SK-N-MC (cell line): ENCODE results near the gene MIPOL1.

ENCODE experiments used
- DNase-seq: peaks from one replicate; pipeline ENCODE4 v3.0.0-alpha.2; 2011; ENCODE audit warnings: low read depth, low spot score
- H3K27ac ChIP-seq: fragments of 200-600 bp; sonication (generic); 2 replicates; pipeline ENCODE4 v1.5.1; 2016; ENCODE audit warnings: mixed run types
- H3K36me3 ChIP-seq: fragments of 200-600 bp; sonication (generic); 2 replicates; pipeline ENCODE4 v1.6.1; 2017; ENCODE audit warnings: antibody characterized with exemption, low read length, mixed read lengths; ENCODE audit not compliant: insufficient read depth
- H3K4me3 ChIP-seq: fragments of 200-600 bp; sonication (generic); 2 replicates; pipeline ENCODE4 v1.5.1; 2016
- H3K9ac ChIP-seq: fragments of 200-600 bp; sonication (generic); 2 replicates; pipeline ENCODE4 v1.8.0; 2017; ENCODE audit warnings: mixed run types, mixed read lengths; ENCODE audit not compliant: insufficient read length
- H3K9me3 ChIP-seq: fragments of 200-600 bp; sonication (generic); 2 replicates; pipeline ENCODE4 v1.6.1; 2017; ENCODE audit warnings: low read depth, mild to moderate bottlenecking, antibody characterized with exemption, low read length, moderate library complexity, mixed read lengths
- EZH2 ChIP-seq: fragments of 200-600 bp; sonication (generic); IDR thresholded peaks from one replicate; pipeline ENCODE4 v1.6.1; 2017; ENCODE audit warnings: antibody characterized with exemption
- FOXP2 ChIP-seq: optimal IDR thresholded peaks from 2 replicates; pipeline ENCODE3; 2011; ENCODE audit warnings: mild to moderate bottlenecking, moderate library complexity; ENCODE audit not compliant: insufficient read depth; ENCODE audit errors: extremely low read length, control extremely low read depth
- POLR2AphosphoS5 ChIP-seq: IDR thresholded peaks from 2 replicates; pipeline ENCODE4 v1.6.1; 2012; ENCODE audit warnings: mild to moderate bottlenecking, low read depth, low read length, borderline replicate concordance

Gene MIPOL1

GRCh38 chr14:37594238-37594970 lies 396.7 kb downstream of the MIPOL1 start:
- no peak for TF ChIP-seq EZH2
- TF ChIP-seq FOXP2, result no peak
- no peak; the same call in 1 of the 2 replicates for TF ChIP-seq POLR2AphosphoS5
- Histone ChIP-seq H3K27ac (peak overlapping the region; percentile 74), H3K36me3 (peaks cover 11% of the 10 kb centered on the region), H3K4me3 (peak overlapping the region; percentile 90), H3K9me3 (no peaks in the 10 kb centered on the region), H3K9ac (peak overlapping the region; percentile 74)
- peak; percentile 78 for DNase-seq

GRCh38 chr14:37594971-37595808 lies 397.5 kb downstream of the MIPOL1 start, which contains the start of the genes FOXA1 and TTC6:
Gene FOXA1 (minus strand): TSS chr14:37595249. CDS start chr14:37594972, 277 bp downstream.
Gene TTC6 (plus strand): TSS chr14:37595629. CDS start chr14:37622065, 26,436 bp downstream.
- Histone ChIP-seq H3K9me3 (no peaks in the 10 kb centered on the region), H3K27ac (peak within 1 kb of the TSS; percentile 74), H3K36me3 (peaks cover 11% of the 10 kb centered on the region; the same call in 1 of the 2 replicates), H3K9ac (peak within 1 kb of the TSS; percentile 74), H3K4me3 (peak within 1 kb of the TSS; percentile 90)
- TF ChIP-seq POLR2AphosphoS5, result no peak
- no peak for TF ChIP-seq FOXP2
- TF ChIP-seq EZH2, result no peak
- DNase-seq, result no peak

GRCh38 chr14:37595809-37596621 lies 398.3 kb downstream of the MIPOL1 start:
- H3K27ac ChIP-seq, result no peak overlapping the region
- peak overlapping the region; percentile 90 for H3K4me3 ChIP-seq
- H3K9ac ChIP-seq, result peak overlapping the region; percentile 58
- TF ChIP-seq EZH2 (no peak), POLR2AphosphoS5 (no peak), FOXP2 (no peak)
- no peaks in the 10 kb centered on the region for H3K9me3 ChIP-seq
- DNase-seq, result no peak
- H3K36me3 ChIP-seq, result peaks cover 8% of the 10 kb centered on the region; the same call in 1 of the 2 replicates

- no peak for DNase-seq
- no peak for TF ChIP-seq FOXP2
- TF ChIP-seq EZH2, result no peak
- TF ChIP-seq POLR2AphosphoS5, result no peak
- Histone ChIP-seq H3K4me3 (peak overlapping the region; percentile 90), H3K9ac (no peak overlapping the region), H3K36me3 (peaks cover 2% of the 10 kb centered on the region; the same call in 1 of the 2 replicates), H3K27ac (peak overlapping the region; percentile 62; the same call in 1 of the 2 replicates), H3K9me3 (no peaks in the 10 kb centered on the region)
Measured at GRCh38 chr14:37596790-37597472, 399.2 kb downstream of the MIPOL1 start.

- H3K9me3 ChIP-seq, result no peaks in the 10 kb centered on the region
- H3K9ac ChIP-seq, result no peak overlapping the region
- H3K36me3 ChIP-seq, result no peaks in the 10 kb centered on the region
- TF ChIP-seq FOXP2 (no peak), EZH2 (no peak), POLR2AphosphoS5 (no peak)
- no peak for DNase-seq
- no peak overlapping the region for H3K27ac ChIP-seq
- no peak overlapping the region for H3K4me3 ChIP-seq
Measured at GRCh38 chr14:37597538-37597913, 399.8 kb downstream of the MIPOL1 start.

- no peak for DNase-seq
- Histone ChIP-seq H3K4me3 (no peak overlapping the region), H3K27ac (no peak overlapping the region), H3K9me3 (no peaks in the 10 kb centered on the region), H3K9ac (no peak overlapping the region), H3K36me3 (no peaks in the 10 kb centered on the region)
- no peak for TF ChIP-seq POLR2AphosphoS5
- TF ChIP-seq EZH2, result no peak
- TF ChIP-seq FOXP2, result no peak
Measured at GRCh38 chr14:37597914-37598746, 400.4 kb downstream of the MIPOL1 start.

- H3K36me3 ChIP-seq, result no peaks in the 10 kb centered on the region
- DNase-seq, result no peak
- no peak overlapping the region for H3K27ac ChIP-seq
- H3K9ac ChIP-seq, result no peak overlapping the region
- H3K4me3 ChIP-seq, result peak overlapping the region; percentile 61; the same call in 1 of the 2 replicates
- no peaks in the 10 kb centered on the region for H3K9me3 ChIP-seq
- TF ChIP-seq POLR2AphosphoS5 (no peak), FOXP2 (no peak), EZH2 (no peak)
Measured at GRCh38 chr14:37598747-37599506, 401.2 kb downstream of the MIPOL1 start.
